ENCODE measurements around the gene KCNK7. TPM values are rescaled to one million over a fixed set of nuclear protein-coding genes. Genes with fewer than 3 reads are reported as not detected.

The KCNK7 gene
- total and polyA plus RNA-seq, 2 donors (not counting 3 experiments of a cell fraction or from before 2014, with no cell fraction given), result 0.17 to 0.60 TPM

DNA sequence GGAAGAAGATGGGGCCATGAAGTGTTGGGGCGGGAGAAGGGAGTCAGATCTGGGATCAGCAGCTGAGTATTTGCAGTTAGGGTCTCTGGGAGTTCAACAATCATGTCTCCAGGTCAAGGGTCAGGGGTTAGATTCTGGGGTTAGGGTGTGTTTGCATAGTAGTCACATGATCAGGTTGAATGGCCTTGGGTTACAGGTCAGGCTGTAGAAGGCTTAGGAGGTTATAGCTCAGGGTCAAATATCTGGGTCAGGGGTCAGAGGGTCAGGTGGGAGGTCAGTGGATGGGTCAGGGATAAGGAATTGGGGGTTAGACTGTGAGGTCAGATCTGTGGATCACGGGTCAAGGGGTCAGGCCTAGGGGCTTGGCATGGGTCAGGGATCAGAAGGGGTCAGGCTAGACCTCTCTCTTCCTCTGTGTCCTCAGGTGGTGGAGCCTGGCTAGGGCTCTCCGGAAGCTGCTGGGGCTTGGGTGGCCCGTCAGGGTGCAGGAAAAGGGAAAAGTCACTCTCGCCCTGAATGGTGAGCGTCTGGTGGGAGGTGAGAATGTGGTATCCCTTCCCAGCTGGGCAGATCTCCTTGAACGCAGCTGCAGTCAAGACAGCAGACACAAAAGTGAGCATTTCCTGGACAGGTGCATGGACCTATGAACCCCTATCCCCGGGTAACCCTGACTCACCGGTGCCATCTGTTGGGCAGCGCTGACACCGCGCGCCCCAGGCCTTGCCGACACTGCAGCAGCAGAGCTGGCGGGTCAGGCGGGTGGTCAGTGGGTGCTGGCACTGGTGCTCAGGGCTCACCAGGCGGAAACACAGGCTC lies 43.8 kb downstream of the KCNK7 start:
- POLR2A ChIA-PET, result no interaction called here
- dilution Hi-C loops (cut with MboI; ENCODE audit: extremely low pct_ligation_motif_present, low sequenced_read_pairs) (no loop called here), intact Hi-C loops (cut with micrococcal nuclease) (no loop called here)
- BruUV-seq (replicated peaks), result no TSS peak
- no peaks in the 10 kb centered on the region for H3K9me3 ChIP-seq (replicated peaks; ENCODE audit: control insufficient read depth, insufficient read depth, low read length)
- CTCF ChIA-PET, result interaction anchor here (0.8 to 2.4 kb wide), 8 partner anchors 9 to 42 kb away, joined by 3 to 18 read pairs (median 5); partner anchors contain the start of genes FAM89B, SCYL1 and ZNRD2
- no peaks in the 10 kb centered on the region for H3K9me1 ChIP-seq (replicated peaks; ENCODE audit: control insufficient read depth, extremely low read depth, insufficient read depth, low read length)
- no peak overlapping the region for H3K4me2 ChIP-seq (ENCODE audit: insufficient read depth, low read length)
- peaks cover 0 to 36% of the 10 kb centered on the region in 2 experiments for H3K36me3 ChIP-seq (ENCODE audit: control insufficient read depth in 2 of 2, extremely low read depth in 1 of 2, insufficient read depth in 2 of 2, low read length in 2 of 2)
- H3K4me1 ChIP-seq (ENCODE audit: control insufficient read depth, extremely low read depth, insufficient read depth, low read length), result peaks cover 20% of the 10 kb centered on the region
- no peaks in the 10 kb centered on the region for H3K27me3 ChIP-seq (ENCODE audit: control insufficient read depth in 2 of 2, insufficient read depth in 2 of 2, low read length in 2 of 2)
- H4K20me1 ChIP-seq (replicated peaks; ENCODE audit: control insufficient read depth, extremely low read depth, insufficient read depth, low read length), result no peaks in the 10 kb centered on the region
- TF ChIP-seq GATA2 (IDR thresholded peaks at IDR 0.05; ENCODE audit: insufficient read depth, insufficient read length, low read depth, low read length), result no peak
- TF ChIP-seq POLR2AphosphoS5 (IDR thresholded peaks at IDR 0.05; ENCODE audit: insufficient read depth, low read depth, low read length), result no peak
- peak; percentile 55 to 57 for TF ChIP-seq CTCF (IDR thresholded peaks at IDR 0.05; ENCODE audit: extremely low read depth in 1 of 2, insufficient read depth in 1 of 2, low read depth in 1 of 2, low read length in 2 of 2)
- TF ChIP-seq POLR2A (IDR thresholded peaks at IDR 0.05; ENCODE audit: low read depth, low read length), result no peak
- TF ChIP-seq, protein P1, sequence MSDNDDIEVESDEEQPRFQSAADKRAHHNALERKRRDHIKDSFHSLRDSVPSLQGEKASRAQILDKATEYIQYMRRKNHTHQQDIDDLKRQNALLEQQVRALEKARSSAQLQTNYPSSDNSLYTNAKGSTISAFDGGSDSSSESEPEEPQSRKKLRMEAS (IDR thresholded peaks at IDR 0.05; ENCODE audit: insufficient read depth, insufficient read length), result no peak
- peaks cover 14% of the 10 kb centered on the region for H3K79me2 ChIP-seq (ENCODE audit: control insufficient read depth, insufficient read depth, low read length)
- DNase-seq (ENCODE audit: low read depth, low spot score), result peak; percentile 44
- H3K9ac ChIP-seq (replicated peaks; ENCODE audit: extremely low read depth, insufficient read depth, low read length), result no peak overlapping the region
- no peak overlapping the region for H3K4me3 ChIP-seq (replicated peaks in 1 of 3; ENCODE audit: insufficient read depth in 1 of 3, low read depth in 1 of 3, low read length in 3 of 3)
- H3K27ac ChIP-seq (ENCODE audit: insufficient read depth, low read depth, low read length), result no peak overlapping the region
- H2AFZ ChIP-seq (ENCODE audit: low read depth, low read length), result no peak overlapping the region
- FAIRE-seq, result no peak

All from endothelial cell of umbilical vein (primary cell).